ELR (cell line): Measurements from ENCODE around the gene ABHD18.

Source experiments
- DNase-seq: peaks from one replicate; pipeline ENCODE4 v3.0.0-alpha.2; 2015; ENCODE audit warnings: low read depth

The ABHD18 gene

DNA sequence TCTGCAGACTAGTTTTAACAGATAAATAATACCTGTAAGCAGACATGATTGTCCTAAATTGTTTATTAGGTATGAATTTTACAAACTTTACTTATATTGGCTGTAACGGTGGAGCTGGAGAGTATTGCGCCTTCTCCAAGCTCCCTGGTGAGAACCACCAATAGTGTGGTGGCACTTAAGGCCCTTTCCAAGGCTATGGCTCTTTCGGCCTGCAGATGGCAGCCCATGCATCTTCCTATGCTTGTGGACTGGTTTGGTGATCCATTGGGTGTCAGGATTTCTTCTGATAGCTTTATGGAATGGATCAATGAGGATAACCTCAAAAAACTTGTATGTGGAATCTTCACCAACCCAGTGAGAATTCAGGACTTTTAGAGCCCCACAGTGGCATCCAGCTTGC is 103.7 kb downstream of the ABHD18 start:
- DNase-seq = peak; percentile 61

DNA sequence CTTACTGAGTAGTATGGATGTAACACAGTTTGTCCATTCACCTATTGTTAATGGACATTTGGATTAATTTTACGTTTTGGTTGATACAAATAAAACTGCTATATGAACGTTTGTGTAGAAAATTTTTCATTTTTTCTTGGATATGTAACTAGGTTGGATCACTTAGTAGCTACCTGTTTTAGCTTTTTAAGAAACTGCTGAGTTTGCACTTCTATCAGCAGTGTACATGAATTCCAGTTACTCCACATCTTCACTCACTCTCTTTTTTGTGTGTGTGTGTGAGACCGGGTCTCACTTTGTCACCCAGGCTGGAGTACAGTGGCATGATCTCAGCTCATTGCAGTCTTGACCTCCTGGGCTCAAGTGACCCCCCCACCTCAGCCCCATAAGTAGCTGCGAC is 111.3 kb downstream of the ABHD18 start:
- DNase-seq = no peak
